MG63 (cell line): ENCODE measurements around the gene STK11IP. TPM values are rescaled to one million over a fixed set of nuclear protein-coding genes. Genes with fewer than 3 reads are reported as not detected.
A peak's percentile ranks its signal among the peaks of the same experiment; 100 is the strongest.

Experiments used
- DNase-seq: peaks from one replicate; pipeline ENCODE4 v3.0.0-alpha.2; 2020
- H3K27me3 ChIP-seq: fragments of 250-450 bp; sonication (Bioruptor Pico); 2 replicates; pipeline ENCODE4 v1.5.1; 2020; ENCODE audit warnings: mild to moderate bottlenecking, moderate library complexity
- H3K36me3 ChIP-seq: fragments of 250-450 bp; sonication (Bioruptor Pico); 2 replicates; pipeline ENCODE4 v1.5.1; 2020; ENCODE audit warnings: mild to moderate bottlenecking, moderate library complexity
- H3K4me3 ChIP-seq: fragments of 250-450 bp; sonication (Bioruptor Pico); 2 replicates; pipeline ENCODE4 v1.5.1; 2020; ENCODE audit warnings: mild to moderate bottlenecking, moderate library complexity
- H3K9me3 ChIP-seq: fragments of 250-450 bp; sonication (Bioruptor Pico); 2 replicates; pipeline ENCODE4 v1.5.1; 2020; ENCODE audit warnings: mild to moderate bottlenecking, moderate library complexity
- total RNA-seq: library from RNA; depleted of rRNA; stranded (reverse); fragments of >200 nt; shearing (Covaris generic); gene quantifications from 2 replicates; pipeline ENCODE4 v1.2.3, GENCODE V29; 2014; ENCODE audit warnings: low replicate concordance

The STK11IP gene
- total RNA-seq, 1 experiment from 2014 or later: 15.8 TPM

DNA sequence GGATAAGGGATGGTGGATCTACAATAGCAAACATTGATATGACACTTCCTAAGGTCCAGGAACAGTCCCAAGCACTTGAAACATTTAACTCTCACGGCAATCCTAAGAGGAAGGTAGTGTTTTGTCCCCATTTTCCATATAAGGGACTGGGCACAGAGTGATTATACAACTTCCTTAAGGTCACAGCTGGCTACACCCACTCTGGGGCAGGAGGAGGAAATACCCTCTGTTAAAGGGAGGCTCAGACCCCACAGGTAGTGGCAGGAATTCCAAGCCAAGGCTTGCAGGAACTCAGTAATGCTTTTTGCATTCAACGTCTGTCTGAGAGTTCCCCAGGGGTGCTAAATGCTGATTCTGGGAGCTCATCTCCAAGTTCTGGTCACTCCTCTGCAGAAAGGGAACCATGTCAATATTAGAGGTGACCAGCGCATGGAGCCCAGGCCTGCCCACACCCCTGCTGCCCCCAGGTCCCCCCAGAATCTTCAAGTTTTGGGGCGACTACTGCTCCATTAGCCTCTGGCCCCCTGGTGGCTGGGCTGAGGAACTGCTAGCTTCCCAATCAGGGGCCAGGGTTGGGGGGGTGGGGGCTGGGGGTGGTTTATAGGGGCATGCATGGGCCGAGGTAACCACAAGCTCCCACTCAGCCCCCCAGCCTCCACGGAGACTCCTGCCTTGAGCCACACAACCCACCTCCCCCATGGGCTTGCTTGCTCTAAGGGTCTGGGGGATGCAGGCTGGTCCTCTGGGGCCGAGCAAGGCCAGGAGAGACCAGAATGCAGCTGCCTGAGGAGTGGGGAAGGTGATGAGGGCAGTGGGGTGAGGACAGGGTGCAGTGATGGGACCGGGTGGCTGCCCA lies 37.4 kb upstream of the STK11IP start:
- DNase-seq: no peak
- Histone ChIP-seq H3K9me3 (no peaks in the 10 kb centered on the region), H3K4me3 (no peak overlapping the region), H3K36me3 (no peaks in the 10 kb centered on the region), H3K27me3 (no peaks in the 10 kb centered on the region)

DNA sequence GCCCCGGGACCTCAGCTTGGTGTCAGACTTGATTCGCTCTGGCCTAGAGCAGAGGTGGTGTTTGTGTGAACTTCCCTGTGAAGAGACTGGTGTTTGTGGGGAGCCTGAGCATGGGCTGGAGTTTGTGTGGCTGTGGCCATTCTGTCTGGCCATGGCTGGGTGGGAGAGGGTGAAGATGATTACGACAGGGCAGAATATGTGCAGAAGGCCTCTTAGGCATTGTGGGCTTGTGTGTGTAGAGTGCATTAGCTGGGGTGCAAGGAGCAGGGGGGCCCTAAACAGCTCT lies 36.8 kb upstream of the STK11IP start:
- no peaks in the 10 kb centered on the region for H3K27me3 ChIP-seq
- no peaks in the 10 kb centered on the region for H3K9me3 ChIP-seq
- DNase-seq: no peak
- no peak overlapping the region for H3K4me3 ChIP-seq
- H3K36me3 ChIP-seq: no peaks in the 10 kb centered on the region

DNA sequence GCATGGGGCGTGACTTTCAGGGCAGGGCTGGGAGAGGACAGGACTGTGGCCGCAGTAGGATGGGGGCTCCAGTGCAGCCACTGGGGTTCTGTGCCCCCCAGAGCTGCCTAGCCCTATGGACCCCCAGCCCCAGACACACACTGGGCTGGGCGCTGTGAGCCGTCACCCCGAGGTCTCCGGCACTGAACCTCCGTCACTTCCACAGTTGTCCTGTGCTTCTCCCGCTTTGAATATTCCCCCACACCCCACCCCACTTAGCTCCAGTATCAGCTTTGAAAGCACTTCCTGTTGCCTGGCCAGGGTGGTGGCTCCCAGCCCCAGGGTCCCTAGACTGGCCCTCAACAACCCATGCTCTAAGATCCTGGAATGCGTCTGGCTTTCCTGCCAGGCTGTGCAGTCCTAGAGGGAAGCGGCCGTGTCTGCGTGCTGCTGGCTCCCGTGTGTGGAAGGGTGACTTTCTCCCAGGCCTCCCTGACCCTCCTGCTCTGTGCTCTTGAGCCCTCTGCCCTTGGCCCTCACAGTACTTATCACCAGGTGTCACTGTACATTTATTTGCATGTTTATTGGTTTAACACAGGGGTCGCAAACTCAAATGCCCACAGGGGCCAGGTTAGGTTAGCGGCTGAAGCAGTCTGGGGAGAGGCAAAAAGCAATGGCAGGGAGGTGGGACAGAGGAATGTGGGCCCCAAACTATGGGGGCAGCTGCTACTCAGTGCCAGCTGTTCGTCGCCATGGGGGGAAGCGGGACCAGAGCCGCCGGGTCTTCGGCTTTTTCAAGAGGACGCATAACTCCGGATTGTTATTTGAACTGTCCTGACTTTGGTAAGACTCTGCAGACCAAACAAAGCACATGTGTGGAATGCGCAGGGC lies 36.2 kb upstream of the STK11IP start:
- no peak for DNase-seq
- Histone ChIP-seq H3K27me3 (no peaks in the 10 kb centered on the region), H3K9me3 (no peaks in the 10 kb centered on the region), H3K36me3 (no peaks in the 10 kb centered on the region; the same call in 1 of the 2 replicates), H3K4me3 (no peak overlapping the region)

DNA sequence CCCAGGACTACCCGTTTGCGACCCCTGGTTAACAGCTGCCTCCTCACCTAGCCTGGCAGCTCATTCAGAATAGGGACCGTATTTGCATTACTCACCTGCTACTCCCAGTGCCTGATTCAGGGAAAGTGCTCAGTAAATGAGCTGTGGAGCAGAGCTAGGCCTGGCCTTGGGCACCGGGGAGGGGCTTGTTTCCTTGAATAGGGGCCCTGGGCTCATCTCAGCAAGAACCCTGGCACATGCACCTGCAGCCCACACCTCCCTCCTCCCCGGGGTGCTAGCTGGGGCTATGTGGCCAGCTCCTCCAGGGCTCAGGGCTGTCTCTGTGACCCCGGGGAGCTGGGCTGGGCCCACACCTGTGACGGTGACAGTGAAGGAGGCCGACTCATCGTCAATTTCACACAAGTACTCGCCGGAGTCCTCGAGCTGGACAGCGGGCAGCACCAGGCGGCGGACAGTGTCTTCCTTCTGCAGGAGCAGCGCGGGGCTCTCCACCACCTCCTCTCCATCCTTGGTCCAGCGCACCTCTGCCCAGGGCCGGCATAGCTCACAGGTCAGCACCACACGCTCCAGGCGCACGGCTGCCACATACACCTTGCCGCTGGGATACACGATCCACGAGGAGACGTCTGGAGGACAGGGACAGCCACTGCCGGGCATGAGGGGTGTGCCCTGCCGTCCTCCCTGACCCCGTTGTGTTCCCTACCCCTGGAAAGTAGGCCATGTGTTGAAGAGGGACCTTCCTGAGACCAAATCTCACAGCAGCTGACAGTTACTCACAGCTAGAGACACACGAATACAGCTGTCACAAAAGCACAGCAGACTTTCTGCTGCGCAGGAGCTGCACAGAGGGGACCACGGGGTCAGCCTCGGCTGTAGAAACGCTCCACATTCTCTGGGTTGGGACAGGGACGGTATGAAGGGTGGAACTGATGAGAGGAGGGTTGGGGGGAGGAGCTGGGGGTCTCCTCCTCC lies 35.3 kb upstream of the STK11IP start:
- Histone ChIP-seq H3K36me3 (no peaks in the 10 kb centered on the region; the same call in none of the 2 replicates), H3K9me3 (no peaks in the 10 kb centered on the region), H3K4me3 (no peak overlapping the region), H3K27me3 (no peaks in the 10 kb centered on the region)
- no peak for DNase-seq

DNA sequence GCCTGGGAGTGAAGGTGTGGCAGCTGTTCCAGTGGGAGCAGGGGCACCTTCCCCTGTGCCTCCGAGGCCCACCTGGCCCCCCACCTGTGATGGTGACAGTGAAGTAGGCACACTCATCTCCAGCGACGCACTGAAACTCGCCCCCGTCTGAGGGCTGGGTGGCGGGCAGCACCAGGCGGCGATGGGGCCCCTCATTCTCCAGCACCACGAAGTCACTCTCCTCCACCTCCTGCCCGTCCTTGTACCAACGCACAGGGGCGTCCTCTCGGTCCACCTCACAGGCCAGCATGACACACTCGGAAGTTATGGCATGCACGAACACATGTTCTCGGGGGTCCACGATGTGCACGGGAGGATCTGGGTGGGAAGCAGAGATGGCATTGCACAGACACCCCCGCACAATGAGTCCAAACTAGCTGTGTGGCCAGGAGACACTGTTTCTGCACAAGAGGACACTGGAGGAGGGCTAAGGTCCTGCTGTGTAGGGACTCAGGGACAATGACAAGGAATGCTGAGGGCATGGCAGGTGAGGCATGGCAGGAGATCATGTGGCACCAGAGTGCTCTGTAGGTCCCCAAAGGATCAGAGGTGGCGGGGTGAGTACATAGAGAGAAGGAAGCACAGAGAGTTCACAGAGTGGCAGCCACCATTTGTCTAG lies 34.3 kb upstream of the STK11IP start:
- no peak for DNase-seq
- Histone ChIP-seq H3K4me3 (no peak overlapping the region), H3K27me3 (no peaks in the 10 kb centered on the region), H3K36me3 (peaks cover 2% of the 10 kb centered on the region), H3K9me3 (no peaks in the 10 kb centered on the region)

DNA sequence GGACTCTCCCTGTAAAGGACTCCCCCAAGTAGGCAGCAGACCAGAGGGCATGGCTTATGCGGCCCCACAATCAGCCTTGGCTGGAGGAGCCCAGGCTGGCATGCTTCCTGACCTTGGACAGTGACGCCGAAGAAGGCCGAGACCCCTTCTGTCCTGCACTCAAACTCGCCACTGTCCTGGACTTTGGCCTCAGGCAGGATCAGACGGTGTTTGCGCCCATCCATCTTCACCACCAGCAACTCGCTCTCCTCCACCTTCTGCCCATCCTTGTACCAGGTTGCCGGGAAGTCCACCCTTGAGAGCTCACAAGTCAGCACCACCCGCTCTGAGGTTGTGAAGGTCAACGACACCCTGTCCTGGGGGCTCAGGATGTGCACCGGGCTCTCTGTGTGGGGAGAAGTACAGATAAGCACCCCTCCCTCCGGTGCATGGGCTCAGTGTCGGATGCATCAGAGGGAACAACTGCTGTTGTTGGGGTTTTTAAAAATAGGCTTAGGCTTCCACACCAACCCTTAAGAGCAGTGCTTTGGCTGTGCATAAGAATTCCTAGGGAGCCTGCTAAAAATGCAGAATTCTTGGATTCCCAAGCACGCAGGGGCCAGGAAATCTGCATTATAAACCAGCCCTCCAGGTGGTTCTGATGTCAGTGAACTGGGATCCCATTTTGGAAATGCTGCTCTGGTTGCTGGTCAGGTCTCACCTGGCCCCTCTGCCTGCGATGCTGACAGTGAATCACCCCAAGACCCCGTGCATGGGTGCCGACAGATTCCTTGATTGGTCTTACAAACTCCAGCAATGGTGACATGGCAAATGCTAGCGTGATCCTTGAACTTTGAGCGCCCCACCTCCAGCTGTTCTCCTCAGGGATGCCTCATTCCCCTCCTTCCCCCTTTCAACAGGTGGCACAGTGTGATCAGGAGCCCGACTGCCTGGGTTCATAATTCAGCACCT lies 32.3 kb upstream of the STK11IP start:
- no peak overlapping the region for H3K4me3 ChIP-seq
- H3K27me3 ChIP-seq: no peaks in the 10 kb centered on the region
- no peaks in the 10 kb centered on the region for H3K9me3 ChIP-seq
- peaks cover 14% of the 10 kb centered on the region for H3K36me3 ChIP-seq
- no peak for DNase-seq

DNA sequence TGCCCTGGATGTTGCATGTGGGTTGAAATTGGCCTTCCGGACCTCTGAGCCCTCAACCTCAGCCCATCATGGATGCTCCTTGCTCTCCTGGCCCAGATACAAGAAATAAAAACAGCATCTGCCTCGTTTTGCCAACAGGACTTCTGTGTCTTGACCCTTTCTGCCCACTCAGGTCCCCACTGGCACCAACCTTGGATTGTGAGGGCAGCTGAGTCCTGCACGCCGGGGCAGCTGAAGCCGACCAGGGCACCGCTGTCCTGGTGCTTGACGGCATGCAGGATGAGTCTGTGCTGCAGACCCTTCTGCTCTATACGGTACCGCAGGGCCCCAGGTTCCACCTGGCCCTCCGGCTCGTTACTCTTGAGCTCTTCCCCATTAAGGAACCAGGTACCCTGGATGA lies 31.0 kb upstream of the STK11IP start:
- H3K27me3 ChIP-seq: no peaks in the 10 kb centered on the region
- DNase-seq: no peak
- H3K4me3 ChIP-seq: no peak overlapping the region
- peaks cover 14% of the 10 kb centered on the region for H3K36me3 ChIP-seq
- H3K9me3 ChIP-seq: no peaks in the 10 kb centered on the region

DNA sequence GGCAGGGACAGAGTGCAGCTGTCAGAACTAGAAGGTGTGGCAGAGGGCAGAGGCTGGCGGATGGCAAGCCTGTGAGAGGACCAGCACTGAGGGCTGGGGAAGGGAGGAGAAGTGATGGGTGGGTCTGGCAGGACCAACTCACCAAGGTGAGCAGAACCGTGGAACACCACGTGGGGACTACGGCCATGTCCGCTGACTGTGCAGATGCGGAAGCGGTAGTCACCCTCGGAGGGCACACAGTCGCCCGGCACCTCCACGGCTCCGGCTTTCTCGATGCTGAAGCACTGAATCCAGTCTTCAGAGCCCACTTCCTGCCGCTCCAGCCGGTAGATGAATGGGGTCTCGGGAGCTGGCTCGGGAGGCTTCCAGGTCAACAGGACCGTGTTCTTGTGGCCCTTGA lies 30.5 kb upstream of the STK11IP start:
- H3K4me3 ChIP-seq: no peak overlapping the region
- no peak for DNase-seq
- no peaks in the 10 kb centered on the region for H3K27me3 ChIP-seq
- H3K9me3 ChIP-seq: no peaks in the 10 kb centered on the region
- H3K36me3 ChIP-seq: peaks cover 14% of the 10 kb centered on the region

DNA sequence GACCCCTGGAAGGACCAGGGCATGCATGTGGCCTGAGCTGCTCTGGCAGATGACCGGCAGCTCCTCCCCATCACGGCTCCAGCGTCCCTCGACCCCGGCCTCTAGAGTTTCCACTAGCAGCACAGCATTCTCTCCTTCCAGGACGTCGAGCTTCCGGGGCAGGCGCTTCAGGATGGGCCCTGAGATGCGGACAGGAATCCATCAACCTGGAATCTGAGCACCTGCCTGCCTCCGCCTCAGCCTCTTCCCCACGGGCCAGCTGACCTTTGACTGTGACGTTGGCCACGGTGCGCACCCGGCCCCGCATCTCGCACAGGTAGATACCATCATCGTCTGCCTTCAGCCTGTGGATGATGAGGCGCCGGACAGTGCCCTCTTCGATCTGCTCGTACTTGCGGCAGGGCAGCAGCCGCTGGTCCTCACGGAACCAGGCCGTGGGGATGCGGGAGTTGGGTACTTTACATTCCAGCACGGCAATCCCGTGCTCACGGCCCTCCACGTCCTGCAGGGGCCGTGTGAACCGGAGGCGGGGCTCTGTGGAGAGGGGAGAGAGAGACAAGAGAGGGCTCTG lies 29.8 kb upstream of the STK11IP start:
- H3K4me3 ChIP-seq: no peak overlapping the region
- peaks cover 14% of the 10 kb centered on the region for H3K36me3 ChIP-seq
- no peak for DNase-seq
- H3K9me3 ChIP-seq: no peaks in the 10 kb centered on the region
- H3K27me3 ChIP-seq: no peaks in the 10 kb centered on the region

DNA sequence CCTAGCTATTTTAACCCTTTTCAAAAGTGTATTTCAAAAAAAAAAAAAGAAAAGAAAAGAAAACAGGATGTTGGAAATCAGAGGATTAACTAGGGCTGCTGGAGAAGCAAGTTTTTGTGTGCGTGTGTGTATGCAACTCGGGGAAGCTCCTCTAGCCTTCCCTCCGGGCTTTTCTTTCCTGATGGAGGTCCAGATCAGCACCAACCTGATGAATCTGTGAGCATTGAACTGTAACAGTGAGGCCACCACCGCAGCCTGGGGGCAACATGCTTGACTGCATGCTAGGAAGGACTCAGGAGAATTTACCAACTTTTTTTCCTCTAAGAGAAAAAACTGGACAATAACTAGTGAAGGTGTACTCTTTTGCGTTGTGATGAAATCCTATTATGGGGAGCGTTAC lies 28.6 kb upstream of the STK11IP start:
- Histone ChIP-seq H3K9me3 (no peaks in the 10 kb centered on the region), H3K36me3 (peaks cover 14% of the 10 kb centered on the region), H3K4me3 (no peak overlapping the region), H3K27me3 (no peaks in the 10 kb centered on the region)
- no peak for DNase-seq

DNA sequence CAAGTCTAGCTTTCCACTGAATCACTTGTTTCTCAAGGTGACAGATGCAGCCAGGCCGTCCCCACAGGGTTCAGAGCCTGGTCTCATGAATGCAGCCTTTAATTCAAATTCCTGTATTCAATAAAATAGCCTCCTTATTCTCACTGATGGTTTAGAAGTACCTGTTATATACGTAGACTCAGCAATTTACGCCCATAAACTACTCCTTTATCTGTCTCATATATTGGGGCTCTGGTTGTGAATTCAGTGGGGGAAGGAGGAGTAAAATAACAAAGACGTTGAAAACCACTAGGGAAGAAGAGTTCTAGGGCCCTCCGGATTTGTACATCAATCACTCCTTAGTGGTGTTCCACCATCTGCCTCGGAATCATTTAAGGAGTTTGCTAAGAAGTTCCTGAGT lies 28.0 kb upstream of the STK11IP start:
- no peak for DNase-seq
- H3K36me3 ChIP-seq: peaks cover 14% of the 10 kb centered on the region
- no peaks in the 10 kb centered on the region for H3K9me3 ChIP-seq
- peak overlapping the region; percentile 69 for H3K4me3 ChIP-seq
- H3K27me3 ChIP-seq: no peaks in the 10 kb centered on the region

DNA sequence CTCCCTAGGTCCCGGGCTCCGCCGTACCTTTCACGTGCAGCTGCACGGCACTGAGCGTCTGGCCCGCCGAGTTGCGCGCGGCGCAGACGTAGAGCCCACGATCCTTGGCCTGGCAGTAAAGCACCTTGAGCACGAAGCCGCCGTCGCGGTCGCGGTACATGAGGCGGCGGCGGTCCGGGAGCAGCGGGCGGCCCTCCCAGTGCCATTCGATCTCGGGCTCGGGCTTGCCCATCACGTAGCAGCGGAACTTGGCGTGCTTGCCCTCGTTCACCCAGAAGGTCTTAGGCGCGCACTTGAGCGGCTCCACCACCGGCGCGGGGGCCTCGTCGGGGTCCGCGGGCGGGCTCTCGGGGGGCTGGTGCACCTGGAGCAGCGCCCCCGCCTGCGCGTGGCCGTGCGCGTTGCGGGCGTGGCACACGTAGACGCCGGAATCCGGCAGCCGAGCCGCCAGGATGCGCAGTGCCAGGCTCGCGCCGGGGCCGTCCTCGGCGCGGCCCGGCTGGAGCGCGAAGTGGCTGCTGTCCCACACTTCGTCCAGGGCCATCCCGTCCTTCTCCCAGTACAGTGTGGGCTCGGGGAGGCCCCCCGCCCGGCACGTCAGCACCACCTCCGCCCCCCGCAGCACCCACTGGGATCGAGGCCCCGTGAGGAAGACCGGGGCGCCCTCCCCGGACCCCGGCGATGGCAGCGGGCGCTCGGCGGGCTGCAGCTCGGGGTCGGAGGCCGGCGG lies 27.3 kb upstream of the STK11IP start:
- no peaks in the 10 kb centered on the region for H3K9me3 ChIP-seq
- H3K27me3 ChIP-seq: no peaks in the 10 kb centered on the region
- peaks cover 14% of the 10 kb centered on the region for H3K36me3 ChIP-seq
- peak overlapping the region; percentile 69 for H3K4me3 ChIP-seq
- DNase-seq: peak; percentile 53

DNA sequence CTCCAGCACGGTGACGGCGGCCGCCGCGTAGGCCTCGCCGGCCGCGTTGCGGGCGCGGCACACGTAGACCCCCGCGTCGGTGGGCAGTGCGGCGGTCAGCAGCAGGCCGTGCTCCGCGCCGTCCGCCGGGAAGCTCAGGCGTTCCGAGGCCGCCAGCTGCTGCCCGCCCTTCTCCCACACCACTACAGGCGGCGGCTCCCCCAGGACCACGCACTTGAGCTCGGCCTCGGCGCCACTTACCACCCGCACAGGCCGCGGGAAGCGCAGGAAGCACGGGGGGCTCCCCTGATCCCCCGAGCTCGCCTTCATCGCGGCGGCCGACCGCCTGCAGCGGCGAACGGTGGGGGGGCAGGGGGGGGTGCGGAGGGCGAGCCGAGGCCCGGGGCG lies 26.7 kb upstream of the STK11IP start:
- H3K4me3 ChIP-seq: peak overlapping the region; percentile 69
- H3K27me3 ChIP-seq: no peaks in the 10 kb centered on the region
- peak; percentile 22 for DNase-seq
- peaks cover 14% of the 10 kb centered on the region for H3K36me3 ChIP-seq
- H3K9me3 ChIP-seq: no peaks in the 10 kb centered on the region
